OCI-LY7 (cell line): Measurements from ENCODE around the gene UBE2S. TPM values are rescaled to one million over a fixed set of nuclear protein-coding genes. Genes with fewer than 3 reads are reported as not detected.
A peak's percentile ranks its signal among the peaks of the same experiment; 100 is the strongest.

Experiments
- BruUV-seq: library from RNA; stranded (reverse); fragments of 400-500 nt; replicated peaks from 2 replicates; lab custom pipeline; 2021; lab: Mats Ljungman, UMichigan
- CTCF ChIA-PET: fragments of 300-600 bp; sonication (Branson Sonifier 250); formaldehyde crosslinking; loops from one replicate; lab custom pipeline; 2022; ENCODE audit warnings: antibody characterized with exemption; ENCODE audit not compliant: unreplicated experiment; lab: Charles Lee
- POLR2A ChIA-PET: fragments of 300-600 bp; sonication (Branson Sonifier 250); formaldehyde crosslinking; loops from one replicate; lab custom pipeline; 2022; ENCODE audit warnings: antibody characterized with exemption; lab: Charles Lee
- DNase-seq: peaks from one replicate; pipeline ENCODE4 v3.0.0-alpha.2; 2015; ENCODE audit warnings: low spot score
- H2AFZ ChIP-seq: fragments of 200-600 bp; sonication (generic), shearing (Covaris generic); 2 replicates; pipeline ENCODE4 v1.6.1; 2014; ENCODE audit warnings: mild to moderate bottlenecking, antibody characterized with exemption, low read length, moderate library complexity
- H3K27ac ChIP-seq: fragments of 200-600 bp; sonication (generic); 2 replicates; pipeline ENCODE4 v1.5.1; 2014; ENCODE audit warnings: mixed run types, low read depth, mild to moderate bottlenecking, moderate library complexity, low read length, inconsistent platforms; ENCODE audit not compliant: poor library complexity, severe bottlenecking
- H3K36me3 ChIP-seq: fragments of 200-600 bp; sonication (generic); 2 replicates; pipeline ENCODE4 v1.6.1; 2014; ENCODE audit warnings: mild to moderate bottlenecking, antibody characterized with exemption, low read length, moderate library complexity, mixed read lengths; ENCODE audit not compliant: insufficient read depth
- H3K4me1 ChIP-seq: fragments of 200-600 bp; sonication (generic); 2 replicates; pipeline ENCODE4 v1.5.1; 2014; ENCODE audit warnings: mild to moderate bottlenecking, low read length; ENCODE audit not compliant: insufficient read depth, poor library complexity, severe bottlenecking
- H3K4me2 ChIP-seq: fragments of 200-600 bp; sonication (generic); 2 replicates; pipeline ENCODE4 v1.6.1; 2014; ENCODE audit warnings: mild to moderate bottlenecking, low read length
- H3K4me3 ChIP-seq: fragments of 200-600 bp; sonication (generic); 2 replicates; pipeline ENCODE4 v1.5.1; 2014; ENCODE audit warnings: mild to moderate bottlenecking, low read depth, low read length; ENCODE audit not compliant: poor library complexity, severe bottlenecking
- H3K79me2 ChIP-seq: fragments of 200-600 bp; sonication (generic); 2 replicates; pipeline ENCODE4 v1.6.1; 2016; ENCODE audit warnings: low read depth, mild to moderate bottlenecking, low read length, moderate library complexity, mixed read lengths; ENCODE audit not compliant: insufficient read depth
- H3K9me2 ChIP-seq: fragments of 200-600 bp; sonication (generic); 2 replicates; pipeline ENCODE4 v1.6.1; 2016; ENCODE audit warnings: mild to moderate bottlenecking, low read length, mixed read lengths; ENCODE audit not compliant: insufficient read depth
- H3K9me3 ChIP-seq: fragments of 200-600 bp; sonication (generic); 2 replicates; pipeline ENCODE4 v1.6.1; 2014; ENCODE audit warnings: mild to moderate bottlenecking, mixed run types, low read length, mixed read lengths
- H4K20me1 ChIP-seq: fragments of 200-600 bp; sonication (generic); 2 replicates; pipeline ENCODE4 v1.6.1; 2014; ENCODE audit warnings: mild to moderate bottlenecking, antibody characterized with exemption, low read length, moderate library complexity, mixed read lengths; ENCODE audit not compliant: insufficient read depth
- EZH2phosphoT487 ChIP-seq: fragments of 200-600 bp; sonication (generic); IDR thresholded peaks from 2 replicates; pipeline ENCODE4 v1.6.1; 2018; ENCODE audit warnings: low read depth, borderline replicate concordance, mild to moderate bottlenecking, mixed run types, antibody characterized with exemption, low read length, moderate library complexity, mixed read lengths
- intact Hi-C: fragments of 100-400 bp; cut with micrococcal nuclease; formaldehyde crosslinking; loops from one replicate; pipeline ENCODE4 v1.10.0; 2022; ENCODE audit not compliant: unreplicated experiment
- total RNA-seq, 2 experiments: library from RNA; depleted of rRNA in 1 of 2; stranded (reverse); fragments of >200 nt in 1 of 2; shearing (Covaris generic) in 1 of 2; gene quantifications; 2 replicates each; pipeline ENCODE4 v1.2.3, GENCODE V29; 2014 to 2022
- TF ChIP-seq, protein P1 (sequence below): fragments of 200-600 bp; sonication (generic); conservative IDR thresholded peaks from 2 replicates; pipeline ENCODE4 v1.5.1; 2014; ENCODE audit warnings: mild to moderate bottlenecking, antibody characterized with exemption, low read length, moderate library complexity, mixed read lengths

Gene UBE2S
- total RNA-seq, 2 experiments from 2014 or later = 285 to 682 TPM

DNA sequence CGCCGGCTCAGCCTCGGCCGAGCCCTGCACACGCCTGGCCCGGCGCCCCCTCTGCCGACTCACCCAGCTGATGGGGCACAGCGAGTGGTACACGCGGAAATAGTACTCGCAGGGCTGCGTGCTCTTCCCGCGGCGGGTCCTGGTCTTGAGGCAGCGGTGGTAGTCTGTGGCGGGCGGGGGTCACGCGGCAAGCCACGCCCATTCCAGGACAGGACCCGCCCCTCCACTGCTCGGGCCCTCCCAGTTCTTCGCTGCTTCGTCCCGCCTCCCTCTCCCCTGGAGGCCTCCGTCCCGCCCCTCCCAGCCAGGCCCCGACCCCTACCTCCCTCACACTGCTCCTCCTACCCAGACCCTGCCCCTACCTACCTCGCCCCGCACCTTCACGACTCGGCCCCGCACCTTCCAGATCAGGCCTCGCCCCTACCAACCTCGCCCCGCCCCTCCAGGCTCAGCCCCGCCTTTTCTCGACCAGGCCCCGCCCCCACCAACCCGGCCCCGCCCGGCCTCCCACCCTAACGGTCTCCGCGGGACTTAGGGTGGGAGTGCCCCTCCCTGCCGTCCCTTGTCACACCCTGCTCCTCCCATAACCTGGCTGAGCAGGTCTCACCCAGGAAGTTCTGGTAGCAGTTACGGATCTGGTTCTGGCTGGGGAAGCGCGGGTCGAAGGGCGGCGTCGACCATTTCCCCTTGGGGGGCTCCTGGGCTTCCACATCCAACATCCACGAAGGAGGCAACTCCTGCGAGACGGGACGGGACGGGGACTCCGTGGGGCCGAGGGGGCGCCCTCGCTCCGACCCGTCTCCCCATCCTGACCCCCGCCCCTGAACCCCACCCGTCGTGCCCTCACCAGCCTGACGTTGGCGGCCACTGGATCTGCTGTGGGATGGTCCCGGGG is 53.5 kb downstream of the UBE2S start:
- Histone ChIP-seq H3K4me1 (peaks cover 12% of the 10 kb centered on the region), H3K27ac (no peak overlapping the region), H3K79me2 (no peaks in the 10 kb centered on the region), H3K9me2 (no peaks in the 10 kb centered on the region), H3K4me3 (peak overlapping the region; percentile 65), H3K4me2 (peak overlapping the region; percentile 71), H2AFZ (peak overlapping the region; percentile 34; the same call in 1 of the 2 replicates), H4K20me1 (no peaks in the 10 kb centered on the region), H3K36me3 (no peaks in the 10 kb centered on the region), H3K9me3 (no peaks in the 10 kb centered on the region)
- no TSS peak for BruUV-seq
- TF ChIP-seq, protein P1, sequence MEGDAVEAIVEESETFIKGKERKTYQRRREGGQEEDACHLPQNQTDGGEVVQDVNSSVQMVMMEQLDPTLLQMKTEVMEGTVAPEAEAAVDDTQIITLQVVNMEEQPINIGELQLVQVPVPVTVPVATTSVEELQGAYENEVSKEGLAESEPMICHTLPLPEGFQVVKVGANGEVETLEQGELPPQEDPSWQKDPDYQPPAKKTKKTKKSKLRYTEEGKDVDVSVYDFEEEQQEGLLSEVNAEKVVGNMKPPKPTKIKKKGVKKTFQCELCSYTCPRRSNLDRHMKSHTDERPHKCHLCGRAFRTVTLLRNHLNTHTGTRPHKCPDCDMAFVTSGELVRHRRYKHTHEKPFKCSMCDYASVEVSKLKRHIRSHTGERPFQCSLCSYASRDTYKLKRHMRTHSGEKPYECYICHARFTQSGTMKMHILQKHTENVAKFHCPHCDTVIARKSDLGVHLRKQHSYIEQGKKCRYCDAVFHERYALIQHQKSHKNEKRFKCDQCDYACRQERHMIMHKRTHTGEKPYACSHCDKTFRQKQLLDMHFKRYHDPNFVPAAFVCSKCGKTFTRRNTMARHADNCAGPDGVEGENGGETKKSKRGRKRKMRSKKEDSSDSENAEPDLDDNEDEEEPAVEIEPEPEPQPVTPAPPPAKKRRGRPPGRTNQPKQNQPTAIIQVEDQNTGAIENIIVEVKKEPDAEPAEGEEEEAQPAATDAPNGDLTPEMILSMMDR = no peak
- TF ChIP-seq EZH2phosphoT487 = no peak
- POLR2A ChIA-PET = interaction anchor here (0.6 kb wide), 1 partner anchor 13 kb away, joined by 5 read pairs; no protein-coding TSS in a partner anchor
- intact Hi-C loops = no loop called here
- DNase-seq = peak; percentile 74
- CTCF ChIA-PET = no interaction called here

DNA sequence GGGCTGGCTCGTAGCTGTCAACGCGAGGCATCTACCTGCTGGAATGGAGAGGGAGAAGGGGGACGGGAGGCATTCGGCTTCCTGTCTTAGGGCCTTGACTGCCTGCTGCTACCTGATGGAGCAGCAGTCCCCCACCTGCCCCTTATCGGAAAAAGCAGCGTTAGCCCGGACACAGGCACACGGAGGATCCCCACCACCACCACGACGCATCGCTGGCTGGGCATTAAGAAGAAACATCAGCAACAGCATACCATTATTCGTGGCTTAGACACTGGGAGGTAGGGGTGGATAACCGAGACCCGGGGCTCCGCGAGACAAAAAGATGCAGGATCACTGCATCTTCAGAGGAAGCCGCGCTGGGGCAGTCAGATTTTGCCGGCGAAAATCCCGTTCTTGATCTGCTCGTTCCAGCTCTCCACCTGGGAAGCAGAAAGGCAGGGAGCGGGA is 54.2 kb downstream of the UBE2S start:
- Histone ChIP-seq H3K36me3 (no peaks in the 10 kb centered on the region), H2AFZ (peak overlapping the region; percentile 34; the same call in 1 of the 2 replicates), H3K27ac (no peak overlapping the region), H3K4me2 (peak overlapping the region; percentile 71), H4K20me1 (no peaks in the 10 kb centered on the region), H3K79me2 (no peaks in the 10 kb centered on the region), H3K9me2 (no peaks in the 10 kb centered on the region), H3K4me1 (peaks cover 12% of the 10 kb centered on the region), H3K4me3 (peak overlapping the region; percentile 65), H3K9me3 (no peaks in the 10 kb centered on the region)
- no peak for DNase-seq
- no TSS peak for BruUV-seq
- ChIA-PET CTCF (no interaction called here), POLR2A (interaction anchor here (0.6 kb wide), 1 partner anchor 13 kb away, joined by 5 read pairs; no protein-coding TSS in a partner anchor)
- no peak for TF ChIP-seq EZH2phosphoT487
- TF ChIP-seq, protein P1 = no peak
- intact Hi-C loops = no loop called here
